ENCODE measurements around the gene CNTN2.

GRCh38 chr1:205072286-205072685 lies 29.3 kb downstream of the CNTN2 start:
- TF ChIP-seq, protein P1, sequence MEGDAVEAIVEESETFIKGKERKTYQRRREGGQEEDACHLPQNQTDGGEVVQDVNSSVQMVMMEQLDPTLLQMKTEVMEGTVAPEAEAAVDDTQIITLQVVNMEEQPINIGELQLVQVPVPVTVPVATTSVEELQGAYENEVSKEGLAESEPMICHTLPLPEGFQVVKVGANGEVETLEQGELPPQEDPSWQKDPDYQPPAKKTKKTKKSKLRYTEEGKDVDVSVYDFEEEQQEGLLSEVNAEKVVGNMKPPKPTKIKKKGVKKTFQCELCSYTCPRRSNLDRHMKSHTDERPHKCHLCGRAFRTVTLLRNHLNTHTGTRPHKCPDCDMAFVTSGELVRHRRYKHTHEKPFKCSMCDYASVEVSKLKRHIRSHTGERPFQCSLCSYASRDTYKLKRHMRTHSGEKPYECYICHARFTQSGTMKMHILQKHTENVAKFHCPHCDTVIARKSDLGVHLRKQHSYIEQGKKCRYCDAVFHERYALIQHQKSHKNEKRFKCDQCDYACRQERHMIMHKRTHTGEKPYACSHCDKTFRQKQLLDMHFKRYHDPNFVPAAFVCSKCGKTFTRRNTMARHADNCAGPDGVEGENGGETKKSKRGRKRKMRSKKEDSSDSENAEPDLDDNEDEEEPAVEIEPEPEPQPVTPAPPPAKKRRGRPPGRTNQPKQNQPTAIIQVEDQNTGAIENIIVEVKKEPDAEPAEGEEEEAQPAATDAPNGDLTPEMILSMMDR (IDR thresholded peaks at IDR 0.05 in 8 of 11, conservative IDR thresholded peaks at IDR 0.05 in 3 of 11) = no peak
- TF ChIP-seq POLR2A (IDR thresholded peaks at IDR 0.05) (no peak), POLR2AphosphoS5 (IDR thresholded peaks at IDR 0.05) (no peak)

All from spleen (tissue), 7 donors.